Islet of Langerhans (tissue), 1 donor: ENCODE measurements around the gene SIMC1.

Experiments
- FAIRE-seq: peaks from one replicate; lab custom pipeline; 2011; peaks lifted over from hg19 to GRCh38; lab: Jason Lieb, UNC

SIMC1 gene

DNA sequence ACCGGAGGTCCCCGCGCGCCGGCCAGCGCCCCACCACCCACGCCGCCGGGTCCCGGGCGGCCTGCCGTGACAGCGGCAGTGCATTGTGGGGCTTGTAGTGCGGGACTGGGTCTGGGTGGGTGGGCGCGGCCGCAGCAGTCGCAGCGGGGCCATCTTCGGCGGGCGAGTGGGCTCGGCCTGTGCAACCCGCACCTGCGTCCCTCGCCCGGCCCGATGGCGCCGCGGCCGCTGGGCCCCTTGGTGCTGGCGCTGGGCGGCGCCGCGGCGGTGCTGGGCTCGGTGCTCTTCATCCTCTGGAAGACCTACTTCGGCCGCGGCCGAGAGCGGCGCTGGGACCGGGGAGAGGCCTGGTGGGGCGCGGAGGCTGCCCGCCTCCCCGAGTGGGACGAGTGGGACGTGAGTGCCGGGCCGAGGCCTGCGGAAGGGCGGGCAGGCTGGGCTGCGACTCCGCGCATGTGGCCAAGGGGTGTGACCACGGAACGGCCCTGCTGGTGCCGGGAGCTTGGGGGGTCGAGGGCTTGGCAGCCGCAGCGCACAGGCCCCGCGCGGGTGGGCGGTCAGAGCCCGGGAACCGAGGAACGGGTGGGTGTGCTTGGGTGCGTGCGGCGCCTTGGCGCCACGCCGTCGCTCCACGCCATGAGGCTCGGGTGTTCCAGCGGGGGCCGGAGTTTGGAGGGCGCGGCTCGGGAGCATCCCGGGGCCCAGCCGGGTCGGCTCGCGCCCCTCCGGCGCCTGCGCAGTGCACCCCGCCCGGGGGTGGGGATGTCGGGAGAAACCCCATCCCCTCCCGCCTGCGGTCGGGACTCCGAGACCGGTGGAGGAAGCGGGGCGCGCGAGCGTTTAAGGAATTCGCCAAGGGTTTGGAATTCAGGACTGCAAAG is 127.4 kb downstream of the SIMC1 start, which contains the start of gene ARL10:
Gene ARL10, plus strand, starts transcription at position 137 of the 881 bp plus-strand sequence. Its CDS starts 77 bp downstream, at position 214.
- no peak for FAIRE-seq

DNA sequence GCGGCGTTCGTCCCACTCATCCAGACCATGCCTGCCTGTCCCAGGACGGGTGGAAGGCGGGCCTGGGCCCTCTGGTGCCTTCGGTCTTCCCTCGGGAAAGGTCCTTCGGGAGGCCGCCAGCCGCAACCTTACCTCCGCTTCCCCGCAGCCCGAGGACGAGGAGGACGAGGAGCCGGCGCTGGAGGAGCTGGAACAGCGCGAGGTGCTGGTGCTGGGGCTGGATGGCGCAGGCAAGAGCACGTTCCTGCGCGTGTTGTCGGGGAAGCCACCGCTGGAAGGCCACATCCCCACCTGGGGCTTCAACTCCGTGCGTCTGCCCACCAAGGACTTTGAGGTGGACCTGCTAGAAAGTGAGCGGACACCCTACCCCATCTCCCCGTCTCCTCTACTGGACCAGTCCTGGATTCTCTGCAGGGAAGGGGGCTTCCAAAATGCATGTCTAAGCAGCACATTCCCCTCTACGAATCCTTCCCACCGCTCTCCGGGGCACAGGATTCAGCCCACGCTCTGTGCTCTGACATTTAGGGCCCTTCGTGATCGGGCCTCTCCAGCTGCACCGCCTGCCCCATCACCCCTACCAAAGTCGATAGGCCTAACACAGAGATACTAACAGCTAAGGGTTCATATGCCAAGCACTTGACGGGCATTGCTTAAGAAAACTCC is 128.1 kb downstream of the SIMC1 start:
- no peak for FAIRE-seq

DNA sequence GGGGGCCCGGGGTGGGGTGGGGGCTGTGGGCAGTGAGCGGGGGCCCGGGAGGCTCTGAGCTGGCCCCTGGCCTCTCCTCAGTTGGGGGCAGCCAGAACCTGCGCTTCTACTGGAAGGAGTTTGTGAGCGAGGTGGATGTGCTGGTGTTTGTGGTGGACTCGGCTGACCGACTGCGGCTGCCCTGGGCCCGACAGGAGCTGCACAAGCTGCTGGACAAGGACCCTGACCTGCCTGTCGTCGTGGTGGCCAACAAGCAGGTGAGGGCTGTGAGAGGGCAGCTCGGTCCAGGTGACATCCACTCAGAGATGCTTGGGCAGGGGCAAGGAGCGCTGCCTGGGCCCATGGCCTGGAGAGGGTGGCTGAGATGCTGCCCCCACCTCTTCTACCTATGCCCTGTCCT is 130.5 kb downstream of the SIMC1 start:
- FAIRE-seq: no peak

DNA sequence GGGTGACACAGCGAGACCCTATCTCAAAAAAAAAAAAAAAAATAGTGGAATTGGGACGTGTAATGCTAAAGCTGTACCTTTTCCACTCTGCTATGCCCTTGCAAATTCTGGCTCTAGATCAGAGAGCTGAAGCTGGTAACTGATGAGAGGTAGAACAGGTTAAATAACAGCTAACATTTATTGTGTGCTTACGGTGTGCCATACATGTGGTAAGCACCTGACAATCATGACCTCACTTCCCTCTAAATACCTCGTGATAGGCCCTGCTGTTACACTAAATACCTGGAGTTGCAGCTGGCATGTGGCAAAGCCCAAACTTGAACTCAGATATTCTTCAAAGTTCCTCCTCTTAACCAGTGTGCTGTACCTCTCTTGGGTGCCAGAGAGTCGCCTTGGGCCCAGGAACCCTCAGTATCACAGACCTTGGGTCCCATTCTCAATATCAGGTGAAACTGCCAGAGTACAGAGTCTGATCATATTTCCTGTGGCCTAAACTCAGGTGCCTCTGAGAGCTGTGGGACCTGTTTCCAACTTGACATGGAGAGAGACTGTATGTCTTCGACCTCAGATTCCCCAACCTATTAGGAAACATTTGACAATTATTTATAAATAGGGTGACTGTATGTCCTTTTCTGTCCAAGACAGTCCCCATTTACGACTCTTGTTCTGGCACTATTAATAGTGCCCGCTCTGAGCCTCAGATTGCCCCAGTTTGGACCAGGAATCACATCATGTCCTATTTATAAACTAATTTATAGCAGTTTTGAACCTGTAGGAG is 131.9 kb downstream of the SIMC1 start:
- no peak for FAIRE-seq

DNA sequence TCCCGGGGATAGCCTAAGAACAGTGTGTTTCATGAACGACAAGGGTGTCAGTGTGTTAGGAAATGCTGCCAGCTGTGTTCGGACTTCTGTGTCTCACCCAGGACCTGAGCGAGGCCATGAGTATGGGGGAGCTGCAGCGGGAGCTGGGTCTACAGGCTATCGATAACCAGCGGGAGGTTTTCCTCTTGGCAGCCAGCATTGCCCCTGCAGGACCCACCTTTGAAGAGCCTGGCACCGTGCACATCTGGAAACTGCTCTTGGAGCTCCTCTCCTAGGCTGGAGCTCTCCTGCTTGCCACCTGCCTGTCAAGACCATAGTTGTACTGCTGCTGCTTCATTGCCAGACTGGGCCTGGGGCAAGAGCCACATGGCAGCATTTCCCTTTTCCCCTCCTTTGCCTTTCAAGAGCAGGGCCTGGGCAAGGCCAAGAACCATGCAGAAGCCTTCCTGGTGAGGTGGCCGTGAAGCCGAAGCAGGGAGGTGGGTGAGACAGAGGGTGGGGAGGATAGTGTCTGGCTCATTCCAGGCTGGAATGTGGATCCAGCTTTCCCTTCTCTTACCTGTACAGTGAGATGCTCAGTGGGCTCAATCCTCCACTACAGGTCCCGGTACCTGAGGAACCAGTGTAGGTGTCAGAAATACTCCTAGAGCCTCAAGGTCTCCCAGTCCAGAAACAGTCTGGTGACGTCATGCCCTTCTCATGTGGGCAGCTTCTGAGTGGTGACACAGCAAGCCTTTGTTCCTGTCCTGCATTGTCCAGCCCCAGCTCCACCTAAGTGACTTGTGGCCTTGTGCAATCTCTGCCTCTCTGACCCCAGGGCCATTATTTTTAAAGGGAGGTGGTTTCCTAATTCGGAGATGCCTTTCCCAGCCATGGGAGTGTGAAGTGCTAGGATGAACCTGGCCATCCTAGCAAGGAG is 133.7 kb downstream of the SIMC1 start:
- FAIRE-seq: no peak

DNA sequence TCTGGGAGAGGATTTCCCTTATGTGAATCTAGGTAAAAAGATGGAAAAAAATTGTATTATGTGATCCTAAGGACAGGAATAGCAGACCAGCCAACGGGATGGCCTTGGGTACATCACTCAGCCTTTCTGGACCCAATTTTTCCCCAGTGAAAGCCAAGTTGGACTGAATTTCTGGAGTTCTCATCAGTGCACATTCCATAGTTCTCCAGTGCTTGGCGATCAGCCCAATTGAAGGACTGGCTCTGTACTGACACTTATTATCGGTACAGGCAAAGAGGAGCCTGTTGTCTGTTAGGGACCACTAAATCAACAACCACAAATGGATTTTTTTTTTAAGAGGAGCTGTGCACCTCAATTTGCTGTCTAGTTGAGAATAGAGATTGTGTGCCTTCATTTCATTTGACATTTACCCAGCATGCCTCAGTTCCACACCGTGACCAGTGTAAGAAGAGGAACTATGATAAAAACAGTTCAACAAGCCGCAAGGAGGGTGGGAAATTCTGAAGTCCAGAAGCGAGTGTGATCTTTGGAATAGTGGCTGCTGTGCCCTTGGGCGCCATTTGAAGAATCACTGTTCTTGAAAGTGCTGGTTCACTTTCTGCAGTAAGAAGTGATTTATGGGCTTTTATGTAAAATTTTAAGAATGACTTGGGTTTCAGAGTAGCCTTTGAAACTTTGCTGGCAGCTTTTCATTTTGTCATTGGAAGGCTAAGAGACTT is 135.0 kb downstream of the SIMC1 start:
- FAIRE-seq: no peak

DNA sequence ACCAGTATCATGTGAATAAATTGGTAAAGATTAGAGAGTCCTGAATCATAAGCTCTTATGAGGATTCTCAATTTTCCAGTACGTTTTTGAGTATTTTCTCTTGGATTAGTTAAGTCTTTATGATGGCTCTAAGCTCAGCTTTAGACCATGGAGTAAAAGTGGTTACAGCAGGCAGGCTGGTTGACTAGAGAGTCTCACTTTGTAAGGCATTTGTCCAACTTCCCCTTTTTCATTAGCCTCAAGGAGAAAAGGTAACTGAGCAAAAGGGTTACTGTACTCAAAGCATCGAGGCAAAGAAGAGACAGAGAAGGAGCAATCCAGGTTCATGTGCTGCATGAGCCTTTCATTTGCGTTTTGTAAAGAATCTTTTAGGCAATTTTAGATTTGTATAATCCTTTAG is 141.7 kb downstream of the SIMC1 start:
- FAIRE-seq: no peak

DNA sequence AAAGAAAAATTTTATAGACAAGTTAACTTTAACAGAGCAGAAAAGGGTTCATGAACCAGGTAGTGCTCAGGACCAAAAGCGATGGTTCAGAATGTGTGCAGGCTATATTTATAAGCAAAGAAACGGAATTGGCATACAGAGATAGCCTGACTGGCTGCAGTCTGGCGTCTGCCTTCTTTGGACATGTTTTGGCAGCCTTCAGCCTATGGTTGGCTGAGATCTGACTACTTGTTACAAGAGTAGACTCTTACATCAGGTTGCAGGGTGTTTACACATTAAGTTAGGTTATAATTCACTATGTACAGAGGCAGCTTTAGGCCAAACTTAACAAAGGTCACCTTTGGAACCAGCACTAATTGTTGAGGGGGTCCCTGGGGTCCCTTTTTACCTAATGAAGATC is 143.2 kb downstream of the SIMC1 start:
- FAIRE-seq: no peak

DNA sequence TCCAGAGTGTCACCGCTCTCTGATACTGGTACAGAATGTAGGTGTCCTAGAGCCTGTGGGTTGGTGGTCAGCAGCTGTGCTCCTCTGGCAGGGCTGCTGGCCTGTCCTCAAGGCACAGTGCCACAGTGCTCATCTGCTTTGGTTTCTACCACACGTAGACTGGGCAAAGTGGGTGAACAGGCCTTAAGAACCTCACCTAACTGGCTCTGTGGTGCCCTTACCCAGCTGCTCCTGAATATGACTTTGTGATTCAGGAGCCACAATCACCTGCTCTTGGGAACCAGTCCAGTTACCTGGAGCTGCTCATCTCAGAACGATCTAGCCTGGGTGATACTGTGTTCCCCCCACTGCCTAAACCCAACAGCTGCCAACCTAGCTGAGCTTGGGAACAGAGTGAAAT is 143.8 kb downstream of the SIMC1 start:
- no peak for FAIRE-seq

DNA sequence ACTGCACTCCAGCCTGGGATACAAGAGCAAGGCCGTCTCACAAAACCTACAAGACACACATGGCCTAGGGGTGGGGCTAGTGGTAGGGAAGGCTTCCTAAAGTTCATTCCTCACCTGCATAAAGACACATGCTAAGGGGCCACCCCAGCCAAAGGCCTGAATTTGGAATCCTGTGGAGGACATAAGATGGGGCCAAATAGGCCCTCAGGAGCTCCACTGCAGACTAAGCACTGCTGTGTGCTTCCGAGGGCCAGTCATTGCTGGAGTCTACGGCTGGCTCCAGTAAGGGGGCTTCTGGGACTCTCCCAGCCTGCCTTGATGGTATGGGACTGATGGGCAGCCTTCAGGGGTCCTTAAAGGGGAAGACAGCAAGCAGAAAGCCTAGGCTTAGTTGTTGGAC is 144.5 kb downstream of the SIMC1 start:
- FAIRE-seq: no peak

DNA sequence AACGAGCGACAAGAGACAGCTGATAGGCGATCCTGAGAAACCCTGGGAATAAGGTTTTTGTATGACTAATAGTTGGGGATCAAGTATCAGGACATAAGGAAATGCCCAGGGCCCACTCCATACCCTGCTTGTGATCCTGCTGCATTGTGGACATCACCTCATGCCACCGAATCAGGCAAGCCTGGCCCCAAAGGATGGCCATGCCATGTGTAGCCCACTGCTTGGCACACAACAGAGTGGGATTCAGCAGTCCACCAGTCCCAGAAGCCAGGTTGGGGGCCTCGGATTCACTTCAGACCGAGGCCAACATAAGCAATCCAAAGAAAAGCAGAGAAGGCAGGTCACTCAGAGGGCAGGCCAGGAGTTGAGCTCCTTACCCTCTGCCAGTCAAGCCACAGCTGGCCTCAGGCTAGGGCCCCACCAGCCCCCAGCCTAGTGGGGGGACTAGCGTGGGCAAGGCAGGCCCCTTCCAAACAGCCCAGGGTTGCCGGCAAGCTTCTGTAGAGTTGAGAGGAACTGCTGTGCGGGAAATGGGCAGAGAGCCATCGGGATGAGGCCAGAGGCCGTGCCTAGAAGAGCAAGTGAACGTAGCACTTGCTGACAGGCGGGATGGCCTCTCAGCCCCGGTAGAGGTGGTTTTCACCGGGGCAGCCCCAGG is 145.2 kb downstream of the SIMC1 start:
- no peak for FAIRE-seq

DNA sequence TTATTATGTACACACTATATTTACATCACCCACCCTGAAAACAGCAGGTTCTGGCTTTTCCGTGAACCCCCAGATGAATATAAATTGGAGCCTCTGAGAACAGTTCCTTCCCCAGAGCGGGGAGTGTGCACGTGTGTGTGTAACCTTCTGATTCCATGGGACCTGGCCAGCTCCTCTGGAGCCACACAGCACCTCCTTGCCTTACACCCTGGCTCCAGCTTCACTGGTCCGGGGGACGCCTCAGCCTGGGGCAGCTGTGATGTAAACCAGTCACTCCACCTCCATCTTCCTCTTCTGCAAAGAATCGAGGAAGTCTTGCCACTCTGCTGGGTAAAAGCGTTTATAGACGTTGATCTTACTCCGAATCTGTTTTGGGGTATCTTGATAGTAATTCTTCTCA is 145.7 kb downstream of the SIMC1 start:
- no peak for FAIRE-seq

DNA sequence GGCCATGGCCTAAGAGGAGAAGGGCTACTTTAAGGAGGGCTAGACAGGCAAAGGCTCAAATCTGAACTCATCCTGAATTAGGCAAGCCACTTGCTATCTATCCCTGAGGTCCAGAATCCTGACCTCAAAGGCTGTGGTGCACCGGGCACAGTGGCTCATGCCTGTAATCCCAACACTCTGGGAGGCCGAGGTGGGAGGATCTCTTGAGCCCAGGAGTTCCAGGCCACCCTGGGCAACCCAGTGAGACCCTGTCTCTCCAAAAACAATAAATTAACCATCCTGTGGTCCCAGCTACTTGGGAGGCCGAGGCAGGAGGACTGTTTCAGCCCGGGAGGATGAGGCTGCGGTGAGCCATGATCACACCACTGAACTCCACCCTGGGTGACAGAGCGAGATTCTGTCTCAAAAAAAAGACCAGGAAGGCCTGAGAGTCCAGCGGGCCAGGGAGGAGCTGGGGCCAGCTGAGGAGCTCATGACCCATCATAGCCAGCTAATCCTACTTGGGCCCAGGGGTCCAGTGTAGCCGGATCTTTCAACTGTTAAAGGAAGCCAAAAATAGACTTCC is 146.2 kb downstream of the SIMC1 start:
- no peak for FAIRE-seq

DNA sequence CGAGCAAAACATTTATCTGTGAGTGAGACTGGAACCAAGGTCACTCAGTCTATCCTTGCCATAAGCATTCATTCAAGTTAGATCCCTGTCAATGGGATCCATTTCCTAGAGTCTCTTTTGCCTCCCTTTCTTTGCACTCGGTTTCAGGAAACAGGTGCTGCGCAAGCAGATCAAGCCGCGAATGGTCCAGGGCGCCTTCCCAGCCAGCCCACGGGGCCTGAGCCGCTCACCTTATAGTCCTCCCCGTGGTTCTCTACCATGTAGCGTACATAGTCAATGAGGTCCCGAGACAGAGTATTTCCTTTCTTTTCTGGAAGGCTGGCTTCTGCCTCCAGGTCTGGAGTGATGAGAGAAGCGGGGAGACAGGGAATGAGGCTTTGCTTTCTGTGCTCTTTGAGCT is 146.8 kb downstream of the SIMC1 start:
- no peak for FAIRE-seq

DNA sequence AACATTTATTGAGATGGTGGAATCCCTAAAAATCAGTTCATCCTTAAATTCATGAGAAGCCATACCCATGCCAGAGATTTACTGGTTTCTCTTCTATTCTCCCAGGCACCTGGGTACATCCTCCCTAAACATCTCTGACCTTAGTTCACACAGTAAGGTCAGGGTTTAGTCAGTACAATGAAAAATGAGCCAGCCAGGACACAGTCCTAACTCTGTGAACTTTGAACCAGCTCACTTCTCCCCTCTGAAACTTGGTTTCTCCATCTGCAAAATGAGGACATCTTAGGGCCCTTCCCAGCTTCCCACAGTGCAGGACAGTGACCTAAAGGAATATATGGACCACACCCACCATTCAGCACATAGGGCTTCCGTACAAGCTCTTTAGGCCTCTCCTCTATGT is 148.3 kb downstream of the SIMC1 start:
- FAIRE-seq: no peak

DNA sequence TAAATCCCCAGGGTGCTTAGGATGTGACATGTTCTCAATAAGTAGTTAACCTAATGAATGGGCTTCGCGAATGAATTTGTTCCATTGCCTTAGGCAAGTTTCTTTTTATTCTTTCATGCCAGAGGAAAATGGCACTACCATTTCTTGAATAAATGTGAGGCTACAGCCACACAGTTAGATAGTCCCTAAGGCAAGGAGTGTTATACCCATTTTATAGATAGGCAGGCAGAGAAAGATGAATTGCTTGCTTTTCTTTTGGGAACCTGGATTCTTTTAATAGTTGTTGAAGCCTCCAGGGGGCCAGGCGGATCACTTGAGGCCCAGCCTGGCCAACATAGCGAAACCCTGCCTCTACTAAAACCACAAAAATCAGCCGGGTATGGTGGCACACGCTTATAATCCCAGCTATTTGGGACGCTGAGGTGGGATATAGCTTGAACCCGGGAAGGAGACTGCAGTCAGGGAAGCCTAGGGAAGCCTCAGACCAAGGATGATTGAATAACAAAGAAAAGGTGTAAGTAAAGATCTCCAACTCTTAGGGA is 149.2 kb downstream of the SIMC1 start:
- no peak for FAIRE-seq

DNA sequence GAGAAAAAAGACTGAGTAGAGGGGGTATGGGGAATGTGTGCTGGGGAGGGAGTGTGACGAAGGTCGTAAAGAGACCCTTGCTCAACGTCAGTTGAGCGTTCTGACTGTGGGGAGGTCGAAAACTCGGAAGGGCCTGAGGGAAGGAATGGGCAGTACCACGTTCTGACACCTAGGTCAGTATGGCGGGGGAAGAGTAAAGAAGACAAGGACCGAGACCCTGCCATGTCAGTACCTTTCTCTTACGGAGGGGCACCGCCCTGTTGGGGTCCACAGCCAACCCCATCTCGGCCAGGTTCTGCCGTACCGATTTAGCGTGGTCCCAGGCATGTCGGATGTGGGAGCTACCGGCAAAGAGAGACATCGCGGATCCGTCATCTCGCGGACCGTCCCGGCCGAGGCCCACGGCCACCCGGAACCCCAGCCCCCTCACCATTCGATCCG is 149.8 kb downstream of the SIMC1 start:
- FAIRE-seq: no peak

DNA sequence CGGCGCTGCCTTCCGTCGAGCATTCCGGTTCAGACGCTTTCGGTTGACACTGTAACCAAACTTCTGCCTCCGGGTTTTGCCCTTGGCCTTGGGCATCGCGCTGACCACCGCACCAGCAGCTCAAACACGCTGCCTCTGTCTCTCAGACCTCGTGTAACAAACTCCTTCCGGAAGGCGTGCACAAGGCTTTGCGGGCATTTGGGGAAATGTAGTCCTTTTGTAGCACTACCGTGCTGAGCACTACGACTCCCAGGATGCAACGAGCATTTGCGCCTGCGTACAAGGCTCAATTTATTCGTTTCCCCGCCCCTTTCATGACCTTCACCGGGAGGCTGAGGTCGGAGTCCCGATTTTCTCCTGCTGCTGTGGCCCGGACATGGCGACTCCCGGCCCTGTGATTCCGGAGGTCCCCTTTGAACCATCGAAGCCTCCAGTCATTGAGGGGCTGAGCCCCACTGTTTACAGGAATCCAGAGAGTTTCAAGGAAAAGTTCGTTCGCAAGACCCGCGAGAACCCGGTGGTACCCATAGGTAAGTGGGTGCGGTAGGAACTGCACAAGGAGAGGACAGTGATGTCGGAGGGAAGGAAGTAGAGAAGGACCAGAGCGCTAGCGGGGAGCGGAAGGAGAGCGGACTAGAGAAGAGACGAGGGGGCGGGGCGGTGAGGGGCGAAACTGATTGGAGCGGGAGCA is 150.4 kb downstream of the SIMC1 start, which contains the start of the genes HIGD2A and NOP16:
Gene HIGD2A, plus strand, starts transcription at position 308 of the 691 bp plus-strand sequence. Its CDS starts 69 bp downstream, at position 377.
Gene NOP16, minus strand, starts transcription at position 155 of the 691 bp plus-strand sequence. Its CDS starts 59 bp downstream, at position 96.
- FAIRE-seq: peak; percentile 95
